ENCODE data around the gene SAA4. TPM values are rescaled to one million over a fixed set of nuclear protein-coding genes. Genes with fewer than 3 reads are reported as not detected.
"Not testable (repeated sequence)": the region's sequence is repeated elsewhere in the genome, so short reads cannot be mapped to it uniquely, and the experiment has no call there.

SAA4 gene
- total RNA-seq, 4 donors from 2014 or later, result not detected

GRCh38 chr11:18191376-18191775 is 45.2 kb downstream of the SAA4 start:
- Histone ChIP-seq H3K4me1 (no peaks in the 10 kb centered on the region), H3K4me3 (no peak overlapping the region), H3K27ac (no peak overlapping the region), H3K36me3 (no peaks in the 10 kb centered on the region), H3K9me3 (no peaks in the 10 kb centered on the region), H3K27me3 (no peaks in the 10 kb centered on the region)
- no peak for DNase-seq
- TF ChIP-seq, protein P1, sequence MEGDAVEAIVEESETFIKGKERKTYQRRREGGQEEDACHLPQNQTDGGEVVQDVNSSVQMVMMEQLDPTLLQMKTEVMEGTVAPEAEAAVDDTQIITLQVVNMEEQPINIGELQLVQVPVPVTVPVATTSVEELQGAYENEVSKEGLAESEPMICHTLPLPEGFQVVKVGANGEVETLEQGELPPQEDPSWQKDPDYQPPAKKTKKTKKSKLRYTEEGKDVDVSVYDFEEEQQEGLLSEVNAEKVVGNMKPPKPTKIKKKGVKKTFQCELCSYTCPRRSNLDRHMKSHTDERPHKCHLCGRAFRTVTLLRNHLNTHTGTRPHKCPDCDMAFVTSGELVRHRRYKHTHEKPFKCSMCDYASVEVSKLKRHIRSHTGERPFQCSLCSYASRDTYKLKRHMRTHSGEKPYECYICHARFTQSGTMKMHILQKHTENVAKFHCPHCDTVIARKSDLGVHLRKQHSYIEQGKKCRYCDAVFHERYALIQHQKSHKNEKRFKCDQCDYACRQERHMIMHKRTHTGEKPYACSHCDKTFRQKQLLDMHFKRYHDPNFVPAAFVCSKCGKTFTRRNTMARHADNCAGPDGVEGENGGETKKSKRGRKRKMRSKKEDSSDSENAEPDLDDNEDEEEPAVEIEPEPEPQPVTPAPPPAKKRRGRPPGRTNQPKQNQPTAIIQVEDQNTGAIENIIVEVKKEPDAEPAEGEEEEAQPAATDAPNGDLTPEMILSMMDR (IDR thresholded peaks at IDR 0.05), result no peak
- no peak for TF ChIP-seq POLR2A (IDR thresholded peaks at IDR 0.05)

GRCh38 chr11:18189476-18190245 is 46.9 kb downstream of the SAA4 start:
- H3K27ac ChIP-seq, H3K4me1 ChIP-seq, DNase-seq, H3K36me3 ChIP-seq, H3K27me3 ChIP-seq, H3K4me3 ChIP-seq, H3K9me3 ChIP-seq: not testable (repeated sequence)

DNA sequence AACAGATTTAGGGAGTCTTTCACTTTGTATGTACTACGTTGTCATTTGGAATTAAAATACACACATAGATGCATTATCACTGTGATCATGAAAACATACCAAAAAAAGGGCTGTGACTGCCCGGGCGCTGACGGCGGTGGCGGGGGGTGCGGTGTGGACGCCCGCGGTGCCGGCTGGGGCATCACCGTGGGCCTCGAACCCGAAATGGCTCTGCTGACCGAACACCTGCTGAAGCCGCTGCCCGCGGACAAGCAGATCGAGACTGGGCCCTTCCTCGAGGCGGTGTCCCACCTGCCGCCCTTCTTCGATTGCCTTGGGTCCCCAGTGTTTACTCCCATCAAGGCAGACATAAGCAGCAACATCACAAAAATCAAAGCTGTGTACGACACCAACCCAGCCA is 47.8 kb downstream of the SAA4 start:
- H3K4me3 ChIP-seq, result no peak overlapping the region
- H3K27ac ChIP-seq, result no peak overlapping the region
- H3K27me3 ChIP-seq, result no peaks in the 10 kb centered on the region
- TF ChIP-seq, protein P1 (IDR thresholded peaks at IDR 0.05), result no peak
- no peak for TF ChIP-seq POLR2A (IDR thresholded peaks at IDR 0.05)
- no peaks in the 10 kb centered on the region for H3K9me3 ChIP-seq
- no peaks in the 10 kb centered on the region for H3K36me3 ChIP-seq
- no peak for DNase-seq
- no peaks in the 10 kb centered on the region for H3K4me1 ChIP-seq

Small RNA genes lying within 50 kb of the gene (small RNA-seq; reads per million reads assigned to genes)
- gene RNA5SP333, result 0 reads per million in 2 donors
- gene RNA5SP334, result 0 reads per million in 2 donors

Other genes starting within 250 kb of the SAA4 start
- gene SERGEF, start 223.8 kb downstream of the SAA4 start, total RNA-seq, result 10 to 100 TPM; 19.4 to 40.4 (median 27.7) TPM
- gene TPH1, start 190.5 kb downstream of the SAA4 start, total RNA-seq, result 10 to 100 TPM in 3 of 4 donors, 1 to 10 TPM in 1; 9.1 to 18.6 (median 12.6) TPM
- gene SAAL1, start 130.7 kb downstream of the SAA4 start, total RNA-seq, result 10 to 100 TPM in 3 of 4 donors, 1 to 10 TPM in 1; 8.6 to 58.6 (median 15.5) TPM
- gene MRGPRX3, start 104.2 kb downstream of the SAA4 start, total RNA-seq, result not detected
- not detected for gene MRGPRX4, start 64.0 kb downstream of the SAA4 start, total RNA-seq
- gene SAA2, start 11.9 kb upstream of the SAA4 start, total RNA-seq, result 1 to 10 TPM in 1 of 4 donors, not detected in 3; 3.9 TPM
- 1 to 10 TPM in 1 of 4 donors, not detected in 3; 4.7 TPM for gene SAA1, start 29.5 kb upstream of the SAA4 start, total RNA-seq
- gene HPS5, start 85.3 kb upstream of the SAA4 start, total RNA-seq, result 10 to 100 TPM; 17.6 to 49.9 (median 38.0) TPM
- gene GTF2H1, start 85.8 kb upstream of the SAA4 start, total RNA-seq, result 10 to 100 TPM; 57.2 to 69.1 (median 63.7) TPM
- 100 to 1,000 TPM; 220 to 579 (median 534) TPM for gene LDHA, start 157.8 kb upstream of the SAA4 start, total RNA-seq
- not detected for gene LDHC, start 175.5 kb upstream of the SAA4 start, total RNA-seq
- not detected for gene LDHAL6A, start 219.1 kb upstream of the SAA4 start, total RNA-seq